Subcutaneous abdominal adipose tissue (tissue), 5 donors: ENCODE results near the gene PCSK5.
A peak's percentile ranks its signal among the peaks of the same experiment; 100 is the strongest.

Experiments used
- H3K27ac ChIP-seq: one replicate; pipeline ENCODE4 v1.7.0; 2013; ENCODE audit warnings: low read depth, mild to moderate bottlenecking, inconsistent platforms, low read length, moderate library complexity
- H3K27me3 ChIP-seq, 5 donors: one replicate each; pipeline ENCODE4 v1.7.0; 2013; ENCODE audit warnings: low read length in 5 of 5, inconsistent platforms in 1 of 5; ENCODE audit not compliant: control insufficient read depth in 5 of 5, insufficient read depth in 4 of 5
- H3K36me3 ChIP-seq, 5 donors: one replicate each; pipeline ENCODE4 v1.7.0; 2013; ENCODE audit warnings: low read length in 5 of 5; ENCODE audit not compliant: control insufficient read depth in 5 of 5, insufficient read depth in 5 of 5
- H3K4me1 ChIP-seq, 5 donors: one replicate each; pipeline ENCODE4 v1.7.0; 2013; ENCODE audit warnings: low read length in 5 of 5, mild to moderate bottlenecking in 3 of 5, moderate library complexity in 1 of 5; ENCODE audit not compliant: control insufficient read depth in 5 of 5, insufficient read depth in 5 of 5
- H3K4me3 ChIP-seq, 5 donors: one replicate each; pipeline ENCODE4 v1.7.0; 2013; ENCODE audit warnings: low read length in 5 of 5, low read depth in 1 of 5
- H3K9ac ChIP-seq, 5 donors: one replicate each; pipeline ENCODE4 v1.7.0; 2013; ENCODE audit warnings: low read length in 5 of 5, mild to moderate bottlenecking in 4 of 5, moderate library complexity in 3 of 5
- H3K9me3 ChIP-seq, 5 donors: one replicate each; pipeline ENCODE4 v1.7.0; 2013; ENCODE audit warnings: low read length in 5 of 5; ENCODE audit not compliant: control insufficient read depth in 5 of 5
- donor health status: healthy.
- donor health status: healthy.
- donor health status: healthy.
- donor health status: healthy.
- donor health status: healthy.

PCSK5 gene

GRCh38 chr9:75885652-75886051, 4.8 kb upstream of the PCSK5 start:
- Histone ChIP-seq H3K4me3 (no peak overlapping the region), H3K27ac (no peak overlapping the region), H3K36me3 (no peaks in the 10 kb centered on the region), H3K9me3 (no peaks in the 10 kb centered on the region), H3K4me1 (peaks cover 0 to 11% (median 7%) of the 10 kb centered on the region in 5 donors), H3K27me3 (no peaks in the 10 kb centered on the region), H3K9ac (no peak overlapping the region)

DNA sequence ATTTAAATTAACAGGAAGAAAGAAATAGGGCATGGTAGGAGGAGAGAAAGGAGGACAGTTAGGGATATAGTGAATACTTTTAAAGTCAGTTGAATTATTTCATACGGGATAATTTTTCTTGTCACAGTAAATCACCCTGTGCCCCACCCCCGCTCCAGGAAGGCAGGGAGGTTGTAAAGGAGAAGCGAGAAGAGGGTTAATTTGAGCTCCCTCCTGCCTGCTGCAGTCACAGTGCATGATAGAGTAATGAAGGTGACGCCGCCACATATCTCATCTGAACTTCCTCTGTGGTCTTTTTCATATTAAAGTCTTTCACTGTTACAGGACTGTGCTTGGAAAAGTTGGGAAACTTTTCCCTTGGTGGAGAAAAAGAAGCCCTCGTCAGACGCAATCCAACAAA, 896 bp upstream of the PCSK5 start:
- no peaks in the 10 kb centered on the region for H3K27me3 ChIP-seq
- peak overlapping the region; percentile 94 for H3K27ac ChIP-seq
- peaks cover 0 to 47% (median 36%) of the 10 kb centered on the region in 5 donors for H3K4me1 ChIP-seq
- no peaks in the 10 kb centered on the region for H3K9me3 ChIP-seq
- H3K4me3 ChIP-seq = peak overlapping the region; percentile 78 to 99 (median 94)
- no peaks in the 10 kb centered on the region for H3K36me3 ChIP-seq
- peak overlapping the region; percentile 70 to 87 (median 81) for H3K9ac ChIP-seq

DNA sequence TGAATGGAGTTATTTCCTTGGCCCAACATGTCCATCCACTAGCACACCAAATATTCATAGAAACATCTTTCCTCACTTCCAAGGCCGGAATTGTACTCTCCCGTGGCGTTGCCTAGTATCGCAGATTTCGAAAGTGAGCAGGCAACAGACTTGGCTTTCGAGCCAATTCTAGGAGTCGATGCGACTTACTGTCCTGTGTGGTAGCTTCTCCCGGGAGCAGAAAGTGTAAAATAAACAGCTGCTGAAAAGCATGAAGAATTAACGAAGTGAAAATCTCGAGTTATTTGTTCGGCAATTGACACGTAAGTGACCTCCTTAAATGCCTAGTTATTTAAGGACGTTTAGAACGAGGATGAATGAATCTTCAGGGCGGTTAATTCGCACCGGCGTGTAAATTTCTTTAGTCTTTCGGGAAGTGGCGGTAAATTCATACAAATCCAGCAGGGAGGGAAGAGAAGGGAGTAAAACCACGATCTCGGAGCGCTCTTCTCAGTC, 449 bp upstream of the PCSK5 start:
- peaks cover 0 to 45% (median 39%) of the 10 kb centered on the region in 5 donors for H3K4me1 ChIP-seq
- peak overlapping the region; percentile 94 for H3K27ac ChIP-seq
- no peaks in the 10 kb centered on the region for H3K9me3 ChIP-seq
- H3K36me3 ChIP-seq = no peaks in the 10 kb centered on the region
- H3K9ac ChIP-seq = peak overlapping the region; percentile 70 to 87 (median 81)
- H3K4me3 ChIP-seq = peak overlapping the region; percentile 78 to 99 (median 94)
- no peaks in the 10 kb centered on the region for H3K27me3 ChIP-seq

GRCh38 chr9:75891277-75891741, 836 bp downstream of the PCSK5 start:
- H3K9me3 ChIP-seq = no peaks in the 10 kb centered on the region
- peak overlapping the region; percentile 19 to 88 (median 81) for H3K9ac ChIP-seq
- peak overlapping the region; percentile 78 to 99 (median 94) for H3K4me3 ChIP-seq
- H3K36me3 ChIP-seq = no peaks in the 10 kb centered on the region
- peaks cover 0 to 52% (median 44%) of the 10 kb centered on the region in 5 donors for H3K4me1 ChIP-seq
- no peaks in the 10 kb centered on the region for H3K27me3 ChIP-seq
- peak overlapping the region; percentile 94 for H3K27ac ChIP-seq

DNA sequence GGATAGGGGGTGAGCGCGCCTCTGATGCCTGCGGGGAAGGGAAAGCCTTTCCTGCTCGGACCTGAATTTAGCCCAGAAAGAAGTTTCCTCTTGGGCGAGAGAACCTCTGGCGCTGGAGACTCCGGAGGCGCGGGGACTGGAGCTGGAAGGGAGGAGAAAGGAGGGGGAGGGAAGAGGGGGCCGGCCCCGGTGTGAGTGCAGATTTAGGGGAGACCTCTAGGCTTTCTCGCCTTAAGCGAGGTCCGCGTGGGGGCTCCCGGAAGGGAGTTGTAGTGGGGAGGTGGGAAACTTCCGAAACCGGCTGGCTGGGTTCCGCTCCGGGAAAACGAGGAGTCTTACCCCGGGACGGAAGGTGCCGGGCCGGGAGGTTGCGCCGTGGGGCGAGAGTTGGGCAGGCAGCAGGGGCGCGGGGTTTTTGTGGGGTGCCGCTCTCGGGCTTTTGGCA, 1.3 kb downstream of the PCSK5 start:
- no peaks in the 10 kb centered on the region for H3K9me3 ChIP-seq
- H3K27me3 ChIP-seq = no peaks in the 10 kb centered on the region
- peak overlapping the region in 4 of 5 donors; percentile 70 to 88 (median 82) for H3K9ac ChIP-seq
- H3K4me1 ChIP-seq = peaks cover 0 to 56% (median 47%) of the 10 kb centered on the region in 5 donors
- H3K36me3 ChIP-seq = no peaks in the 10 kb centered on the region
- peak overlapping the region; percentile 78 to 99 (median 94) for H3K4me3 ChIP-seq
- peak overlapping the region; percentile 94 for H3K27ac ChIP-seq

DNA sequence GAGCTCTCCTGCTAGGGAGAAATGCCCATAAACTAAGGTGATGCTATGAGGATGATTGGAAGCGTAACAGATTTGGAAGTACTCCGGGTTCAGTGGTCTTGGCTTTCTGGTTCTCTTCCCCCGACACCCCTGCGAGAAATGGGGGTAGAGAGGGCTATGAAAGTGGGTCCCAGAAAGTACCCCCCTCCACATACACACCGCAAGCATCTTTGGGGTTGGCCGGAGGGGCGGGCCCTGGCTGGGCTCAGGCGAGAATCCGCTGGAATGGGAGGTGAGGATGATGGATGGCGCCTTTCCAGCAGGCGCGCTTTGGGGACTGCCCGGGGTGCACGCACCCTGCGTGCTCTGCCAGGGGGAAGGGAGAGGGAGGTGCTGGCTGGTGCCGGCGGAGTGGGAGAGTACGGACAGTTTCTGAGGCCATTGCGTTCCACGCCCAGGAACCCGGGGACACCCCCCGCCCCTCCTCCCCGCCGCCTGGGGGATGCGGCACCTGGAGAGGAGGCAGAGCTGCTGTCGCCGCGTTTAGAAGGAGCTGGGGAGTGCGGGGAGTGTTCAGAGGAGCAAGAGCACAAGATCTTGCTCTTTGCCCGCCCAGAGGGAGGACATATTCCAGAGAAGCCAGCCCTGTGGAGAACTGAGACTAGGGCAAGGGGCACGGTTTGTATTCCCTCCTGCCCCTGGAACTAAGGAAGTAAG, 1.9 kb downstream of the PCSK5 start:
- no peaks in the 10 kb centered on the region for H3K27me3 ChIP-seq
- H3K36me3 ChIP-seq = no peaks in the 10 kb centered on the region
- H3K4me1 ChIP-seq = peaks cover 0 to 61% (median 51%) of the 10 kb centered on the region in 5 donors
- peak overlapping the region in 4 of 5 donors; percentile 70 to 88 (median 82) for H3K9ac ChIP-seq
- no peaks in the 10 kb centered on the region for H3K9me3 ChIP-seq
- H3K4me3 ChIP-seq = peak overlapping the region; percentile 78 to 99 (median 94)
- peak overlapping the region; percentile 27 for H3K27ac ChIP-seq

GRCh38 chr9:75893106-75893505, 2.6 kb downstream of the PCSK5 start:
- Histone ChIP-seq H3K36me3 (no peaks in the 10 kb centered on the region), H3K9ac (peak overlapping the region in 2 of 5 donors; percentile 81 to 82), H3K4me1 (peaks cover 0 to 61% (median 51%) of the 10 kb centered on the region in 5 donors), H3K9me3 (no peaks in the 10 kb centered on the region), H3K27ac (peak overlapping the region; percentile 27), H3K27me3 (no peaks in the 10 kb centered on the region), H3K4me3 (peak overlapping the region; percentile 70 to 99 (median 94))

DNA sequence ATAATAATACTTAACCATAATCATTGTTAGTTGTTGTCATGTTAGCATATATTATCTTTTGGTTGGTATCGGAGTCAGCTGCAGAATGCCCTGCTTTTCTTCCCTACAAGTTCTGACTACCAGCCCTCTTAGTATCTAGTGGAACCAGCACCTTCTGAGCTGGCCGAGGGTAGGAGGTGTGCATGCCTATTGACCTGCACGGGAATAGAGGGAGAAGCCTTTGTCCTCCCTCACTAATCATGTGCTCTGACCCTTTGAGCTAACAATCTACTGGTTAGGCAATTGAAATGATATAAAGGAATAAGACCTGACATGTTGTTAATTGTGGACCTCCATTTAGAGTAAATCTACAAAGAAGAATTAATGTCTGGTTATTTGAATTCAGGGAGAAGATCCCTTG, 4.1 kb downstream of the PCSK5 start:
- Histone ChIP-seq H3K4me1 (peaks cover 0 to 60% (median 48%) of the 10 kb centered on the region in 5 donors), H3K9me3 (no peaks in the 10 kb centered on the region), H3K36me3 (no peaks in the 10 kb centered on the region), H3K27me3 (no peaks in the 10 kb centered on the region), H3K27ac (no peak overlapping the region), H3K4me3 (no peak overlapping the region), H3K9ac (no peak overlapping the region)

DNA sequence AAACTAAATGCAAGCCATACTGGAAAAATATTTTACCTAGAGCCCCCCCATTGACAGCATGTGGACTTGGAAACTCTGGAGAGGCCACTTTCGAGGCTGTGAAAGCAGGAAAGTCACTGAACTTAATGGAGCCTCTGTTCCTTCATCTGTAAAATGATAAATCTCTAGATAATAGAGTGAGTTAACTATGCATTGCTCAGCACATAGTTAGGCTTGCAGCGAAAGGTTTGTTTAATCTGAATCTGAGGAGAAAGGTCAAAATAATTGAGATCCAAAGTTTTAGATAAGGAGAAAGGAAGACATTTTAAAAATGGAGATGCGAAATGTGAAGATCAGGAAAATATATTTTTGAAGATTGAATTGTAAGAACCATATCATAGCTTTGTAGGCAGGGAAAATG, 4.6 kb downstream of the PCSK5 start:
- no peak overlapping the region for H3K9ac ChIP-seq
- no peaks in the 10 kb centered on the region for H3K27me3 ChIP-seq
- H3K36me3 ChIP-seq = no peaks in the 10 kb centered on the region
- no peak overlapping the region for H3K27ac ChIP-seq
- no peak overlapping the region for H3K4me3 ChIP-seq
- H3K9me3 ChIP-seq = no peaks in the 10 kb centered on the region
- peaks cover 0 to 58% (median 43%) of the 10 kb centered on the region in 5 donors for H3K4me1 ChIP-seq

DNA sequence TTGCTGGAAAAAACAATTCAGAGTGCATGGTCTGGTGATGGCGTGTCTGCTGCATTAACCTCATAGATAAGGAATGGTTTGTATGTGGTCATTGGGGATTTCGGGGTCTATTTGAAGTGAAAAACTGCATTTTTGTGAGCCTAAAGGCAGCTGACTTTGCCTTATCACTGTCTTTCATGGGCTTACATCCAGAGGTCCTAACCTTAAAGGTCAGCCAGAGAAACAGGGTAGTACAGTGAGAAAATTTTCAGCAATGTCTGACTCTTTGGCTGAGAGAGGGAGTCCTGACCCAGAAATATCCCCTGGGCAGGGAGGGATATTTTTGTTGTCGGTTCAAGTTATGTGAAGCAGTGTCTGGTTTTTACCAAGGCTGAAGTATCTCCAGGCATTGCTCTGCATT, 5.7 kb downstream of the PCSK5 start:
- Histone ChIP-seq H3K36me3 (no peaks in the 10 kb centered on the region), H3K9ac (peak overlapping the region in 1 of 5 donors; percentile 35), H3K27ac (peak overlapping the region; percentile 12), H3K4me1 (peaks cover 0 to 56% (median 41%) of the 10 kb centered on the region in 5 donors), H3K9me3 (no peaks in the 10 kb centered on the region), H3K4me3 (no peak overlapping the region), H3K27me3 (no peaks in the 10 kb centered on the region)
